GM21723 (cell line): ENCODE data around the gene GFPT1.
"Not testable (repeated sequence)": the region's sequence is repeated elsewhere in the genome, so short reads cannot be mapped to it uniquely, and the experiment has no call there.

Experiments used
- ATAC-seq: cut with Tn5 transposase; IDR thresholded peaks from one replicate; pipeline ENCODE4 v1.9.1; 2021; ENCODE audit warnings: mild to moderate bottlenecking, moderate library complexity; ENCODE audit not compliant: unreplicated experiment

GFPT1 gene

DNA sequence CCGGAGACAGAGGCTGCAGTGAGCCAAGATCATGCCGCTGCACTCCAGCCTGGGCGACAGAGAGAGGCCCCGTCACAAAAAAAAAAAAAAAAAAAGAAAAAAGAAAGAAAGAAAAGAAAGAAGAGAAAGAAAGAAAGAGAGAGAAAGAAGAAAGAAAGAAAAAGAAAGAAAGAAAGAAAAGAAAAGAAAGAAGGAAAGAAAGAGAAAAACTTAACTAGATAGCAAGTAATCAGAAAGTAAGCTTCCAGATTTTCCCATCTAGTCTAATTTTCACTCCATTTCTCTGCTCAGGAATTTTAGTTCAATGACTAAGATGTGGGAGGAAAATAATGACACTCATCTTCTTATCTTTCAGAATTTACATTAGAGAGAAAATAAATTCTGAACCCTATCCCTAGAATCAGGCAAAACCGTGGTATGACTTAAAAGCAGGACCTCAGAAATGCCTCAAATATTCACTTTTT, 2.4 kb downstream of the GFPT1 start:
- ATAC-seq: no peak

DNA sequence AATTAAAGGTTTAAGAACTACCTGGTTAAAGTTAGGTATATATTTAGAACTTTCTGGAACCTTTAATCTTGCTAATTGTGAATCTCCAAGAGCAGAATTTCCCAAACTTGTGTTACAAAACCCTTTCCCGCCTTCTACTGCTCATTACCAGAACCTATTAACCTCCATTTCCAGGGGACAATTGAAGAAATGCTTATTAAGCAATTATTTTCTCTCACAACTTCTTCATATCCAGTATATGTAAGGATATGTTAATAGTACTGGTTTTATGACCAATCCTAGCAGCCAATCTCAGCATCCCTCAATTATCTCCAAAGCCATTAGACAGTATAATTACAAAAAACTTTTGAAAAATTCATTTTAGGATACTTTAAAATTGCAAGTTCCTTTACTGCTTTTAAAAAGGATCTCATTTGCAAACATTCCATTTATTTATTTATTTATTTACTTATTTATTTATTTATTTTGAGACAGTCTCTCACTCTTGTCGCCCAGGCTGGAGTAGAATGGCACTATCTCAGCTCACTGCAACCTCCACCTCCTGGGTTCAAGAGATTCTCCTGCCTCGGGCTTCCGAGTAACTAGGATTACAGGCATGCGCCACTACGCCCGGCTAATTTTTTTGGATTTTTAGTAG, 3.7 kb downstream of the GFPT1 start:
- no peak for ATAC-seq

DNA sequence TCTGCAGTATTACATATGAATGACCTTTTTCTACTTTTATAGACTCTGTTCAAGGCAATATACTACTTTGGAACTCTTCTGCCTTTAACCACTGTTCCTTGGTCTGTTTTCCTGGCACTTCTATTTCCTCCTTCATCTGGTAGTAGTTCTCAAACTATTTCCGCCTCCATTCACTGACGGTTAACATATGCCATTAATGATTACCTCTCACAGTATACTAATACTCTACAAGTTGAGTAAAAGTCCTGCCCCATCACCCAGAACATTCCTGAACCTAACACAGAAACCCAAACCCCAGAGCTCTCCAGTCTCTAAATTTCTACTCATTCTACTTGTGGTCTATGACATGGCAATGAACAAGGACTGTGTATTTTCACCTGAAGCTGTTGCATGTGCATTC, 4.5 kb downstream of the GFPT1 start:
- no peak for ATAC-seq

DNA sequence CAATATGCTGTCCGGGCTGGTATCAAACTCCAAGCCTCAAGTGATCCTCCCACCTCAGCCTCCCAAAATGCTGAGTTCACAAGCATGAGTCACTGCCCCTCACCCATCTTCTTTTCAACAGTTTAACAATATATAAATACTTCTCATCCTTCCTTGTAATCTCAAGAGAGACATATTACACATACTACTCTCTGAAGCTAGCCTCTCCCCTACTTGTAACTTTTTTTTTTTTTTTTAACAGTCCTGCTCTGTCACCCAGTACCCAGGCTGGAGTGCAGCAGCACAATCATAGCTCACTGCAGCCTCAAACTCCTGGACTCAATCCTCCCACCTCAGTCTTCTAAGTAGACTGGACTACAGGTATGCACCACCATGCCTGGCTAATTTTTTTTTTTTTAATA, 5.7 kb downstream of the GFPT1 start:
- no peak for ATAC-seq

DNA sequence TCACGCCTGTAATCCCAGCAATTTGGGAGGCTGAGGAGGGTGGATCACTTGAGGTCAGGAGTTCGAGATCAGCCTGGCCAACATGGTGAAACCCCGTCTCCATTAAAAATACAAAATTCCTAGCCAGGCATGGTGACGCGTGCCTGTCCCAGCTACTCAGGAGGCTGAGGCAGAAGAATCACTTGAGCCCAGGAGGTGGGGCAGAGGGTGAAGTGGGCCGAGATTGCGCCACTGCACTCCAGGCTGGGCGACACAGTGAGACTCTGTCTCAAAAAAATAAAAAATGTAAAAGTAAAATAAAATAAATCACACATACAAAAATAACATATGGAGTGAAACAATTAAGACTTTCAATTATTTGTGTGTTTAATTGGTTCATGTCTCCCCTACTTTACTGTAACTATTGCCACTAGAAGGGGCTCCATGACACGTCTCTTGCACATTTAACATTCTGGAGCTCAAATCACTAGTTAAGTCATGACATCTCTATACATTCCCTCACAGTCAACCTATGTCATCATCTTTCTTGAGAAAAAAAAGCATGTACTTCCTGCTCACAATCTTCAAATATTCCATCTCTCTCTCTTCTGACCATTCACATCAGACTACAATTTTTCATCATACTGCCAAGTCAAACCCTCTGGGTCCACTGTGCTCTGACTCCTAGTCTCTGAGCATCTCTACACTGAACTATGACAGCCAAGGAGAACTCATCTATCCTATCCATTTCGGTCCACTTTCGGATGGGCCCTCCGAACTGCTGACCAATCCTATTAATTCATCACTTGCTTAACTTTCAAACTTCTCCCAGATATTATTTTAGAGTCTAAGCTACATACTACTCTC, 6.7 kb downstream of the GFPT1 start:
- no peak for ATAC-seq

DNA sequence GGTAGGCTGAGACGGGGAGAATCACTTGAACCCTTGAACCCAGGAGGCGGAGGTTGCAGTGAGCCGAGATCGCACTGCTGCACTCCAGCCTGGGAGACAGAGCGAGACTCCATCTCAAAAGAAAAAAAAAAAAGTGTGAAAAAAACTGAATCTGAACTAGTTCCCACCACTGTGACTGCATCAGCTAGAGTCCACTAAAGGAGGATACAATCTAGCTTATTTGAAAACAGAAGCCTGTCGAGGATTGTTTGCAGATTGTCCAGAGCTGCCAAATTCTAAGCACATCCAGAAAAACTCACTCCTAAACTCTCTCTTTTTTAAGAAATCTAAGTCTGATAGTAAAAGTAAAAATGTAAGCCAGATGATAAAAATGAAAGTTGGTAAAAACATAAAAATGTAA, 10.6 kb downstream of the GFPT1 start:
- no peak for ATAC-seq

DNA sequence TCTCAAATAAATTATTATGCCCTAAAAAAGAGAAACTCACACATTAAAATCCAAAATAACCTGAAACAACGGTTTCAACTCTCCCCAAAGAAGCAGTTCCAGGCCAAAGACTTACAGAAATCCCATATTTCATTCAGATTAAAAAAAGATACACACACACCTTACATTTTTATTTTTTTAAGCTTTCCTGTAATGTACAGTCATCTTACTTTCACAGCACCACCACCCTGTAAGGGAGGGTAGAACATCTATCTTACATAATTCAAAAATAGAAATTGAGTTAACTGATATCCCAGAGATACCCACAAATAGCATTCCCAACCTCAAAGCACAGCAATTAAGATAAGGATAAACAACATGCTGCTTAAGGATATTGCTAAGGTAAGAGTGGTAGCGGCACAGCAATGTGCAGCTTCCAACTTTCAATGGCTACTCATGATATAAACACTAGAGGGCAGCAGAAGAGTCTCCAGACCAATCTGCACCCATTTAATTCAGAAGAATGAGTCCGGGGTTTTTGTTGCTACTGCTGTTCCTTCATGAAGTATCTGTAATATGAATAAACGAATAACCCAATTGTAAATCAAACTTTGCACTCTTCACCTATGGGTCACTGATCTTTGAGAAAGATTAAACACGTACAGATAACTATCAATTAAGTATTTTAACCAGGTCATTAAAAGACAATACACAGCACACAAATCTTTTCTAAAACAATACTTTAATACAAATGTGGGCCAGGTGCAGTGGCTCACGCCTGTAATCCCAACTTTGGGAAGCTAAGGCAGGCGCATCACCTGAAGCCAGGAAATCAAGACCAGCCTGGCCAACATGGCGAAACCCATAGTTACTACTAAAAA, 11.3 kb downstream of the GFPT1 start:
- ATAC-seq: no peak

DNA sequence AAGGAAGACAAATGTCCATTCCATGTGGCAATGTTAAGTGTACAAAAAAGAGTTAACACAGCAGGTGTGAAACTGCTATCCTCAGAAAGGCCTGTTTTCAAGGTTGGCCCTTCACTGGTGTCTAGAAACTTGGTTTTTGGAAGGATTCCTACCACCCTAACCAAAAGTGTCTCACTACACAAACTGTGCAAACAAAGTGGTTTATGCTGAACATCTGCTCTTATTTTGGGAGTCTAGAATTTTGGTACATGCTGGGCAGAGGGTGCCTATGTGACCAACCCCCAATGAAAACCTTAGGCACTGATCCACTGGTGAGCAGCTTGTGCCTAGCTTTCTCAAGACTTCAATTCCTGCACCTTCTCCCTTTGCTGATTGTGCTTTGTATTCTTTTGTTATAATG, 14.3 kb downstream of the GFPT1 start:
- ATAC-seq: no peak

DNA sequence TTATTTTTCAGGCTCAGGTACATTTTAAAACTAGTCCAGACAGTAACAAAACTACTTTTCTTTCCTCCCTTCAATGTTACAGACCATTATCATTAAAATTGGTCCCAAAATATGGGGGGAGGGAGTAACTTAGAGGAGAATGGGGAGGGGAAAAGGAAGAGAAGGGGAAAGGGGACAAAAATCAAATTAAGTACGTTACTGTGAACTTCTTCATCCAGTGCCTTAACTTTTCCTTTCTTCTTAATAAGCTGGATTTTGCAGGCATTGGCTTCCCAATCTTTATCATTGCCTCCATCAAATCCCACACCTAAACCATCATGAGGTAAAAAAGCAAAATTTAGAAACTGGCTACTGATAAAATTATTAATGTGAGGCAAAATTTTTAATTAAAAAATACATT, 17.2 kb downstream of the GFPT1 start:
- no peak for ATAC-seq

DNA sequence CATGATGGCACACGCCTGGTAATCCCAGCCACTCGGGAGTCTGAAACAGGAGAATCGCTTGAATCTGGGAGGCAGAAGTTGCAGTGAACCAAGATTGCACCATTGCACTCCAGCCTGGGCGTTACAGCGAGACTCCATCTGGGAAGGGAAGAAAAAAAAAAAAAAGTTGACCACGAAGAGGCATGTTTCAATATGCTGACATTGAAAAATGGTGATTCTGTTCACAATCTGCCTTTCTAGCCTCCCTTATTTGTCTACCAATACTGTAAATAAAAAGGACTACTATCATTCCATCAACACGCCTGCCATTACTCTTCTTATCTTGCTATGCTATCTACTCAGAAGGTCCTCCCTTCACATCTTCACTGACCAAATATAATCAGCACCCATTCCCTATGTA, 18.4 kb downstream of the GFPT1 start:
- ATAC-seq: no peak

DNA sequence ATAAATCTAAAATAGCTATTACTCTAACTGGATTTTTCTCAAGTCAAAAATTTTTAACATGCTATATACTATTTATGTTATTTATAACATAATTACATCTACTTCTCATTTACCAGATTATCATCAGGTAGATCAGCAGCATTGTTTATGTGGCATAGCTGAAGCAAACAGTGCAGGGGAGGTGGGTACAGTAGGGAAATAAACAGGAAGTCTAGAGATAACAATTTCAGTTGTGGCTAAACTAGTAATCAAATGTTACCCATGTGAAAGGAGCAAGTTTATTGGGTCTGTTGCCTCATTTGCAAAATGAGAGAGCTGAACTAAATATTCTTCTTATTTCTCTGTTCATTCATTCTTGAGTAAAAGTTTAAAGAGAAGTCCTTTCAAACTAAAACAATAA, 27.7 kb downstream of the GFPT1 start:
- no peak for ATAC-seq

DNA sequence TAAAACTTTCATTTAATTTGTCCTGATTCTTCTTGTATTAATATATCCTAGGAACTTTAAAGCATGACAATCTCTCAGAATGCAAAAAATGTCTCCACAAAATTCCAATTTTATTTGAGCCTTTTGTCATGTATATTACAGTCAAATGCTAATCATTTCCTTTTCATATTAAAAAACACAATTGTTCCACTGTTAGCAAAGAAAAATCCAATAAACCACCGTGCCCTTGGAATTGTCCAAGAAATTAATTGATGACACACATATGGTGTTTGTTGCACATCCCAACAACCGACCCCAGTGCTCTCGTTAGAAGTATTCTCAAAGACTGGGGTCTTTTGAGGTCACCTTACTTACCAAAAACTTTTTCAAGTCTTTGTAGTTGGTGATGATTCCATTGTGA, 28.1 kb downstream of the GFPT1 start:
- no peak for ATAC-seq

DNA sequence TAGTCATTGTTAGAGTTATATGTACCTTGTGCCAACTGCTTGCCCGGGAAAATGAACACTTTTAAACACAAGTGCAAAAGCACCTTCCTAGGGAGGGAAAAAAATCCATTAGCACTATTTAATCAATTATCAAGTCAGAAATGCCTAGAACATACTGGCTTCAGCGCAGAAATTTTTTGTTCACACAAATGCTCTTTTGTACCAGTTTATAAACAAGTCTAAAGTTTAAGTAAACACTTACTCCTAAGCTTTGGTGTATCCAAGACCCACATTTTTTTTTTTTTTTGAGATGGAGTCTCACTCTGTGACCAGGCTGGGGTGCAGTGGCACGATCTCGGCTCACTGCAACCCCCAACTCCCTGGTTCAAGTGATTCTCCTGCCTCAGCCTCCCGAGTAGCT, 30.6 kb downstream of the GFPT1 start:
- ATAC-seq: no peak

DNA sequence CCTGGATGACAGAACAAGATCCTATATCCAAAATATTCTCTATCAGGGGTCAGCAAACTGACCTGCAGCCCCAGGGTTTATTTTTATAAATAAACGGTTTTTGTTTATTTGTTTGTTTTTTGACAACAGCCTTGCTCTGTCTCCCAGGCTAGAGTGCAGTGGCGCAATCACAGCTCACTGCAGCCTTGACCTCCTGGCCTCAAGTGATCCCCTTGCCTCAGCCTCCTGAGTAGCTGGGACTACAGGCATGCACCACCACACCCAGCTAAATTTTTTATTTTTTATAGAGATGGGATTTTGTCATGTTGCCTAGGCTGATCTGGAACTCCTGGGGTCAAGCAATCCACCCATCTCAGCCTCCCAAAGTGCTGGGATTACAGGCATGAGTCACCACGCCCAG, 32.1 kb downstream of the GFPT1 start:
- ATAC-seq: not testable (repeated sequence)

DNA sequence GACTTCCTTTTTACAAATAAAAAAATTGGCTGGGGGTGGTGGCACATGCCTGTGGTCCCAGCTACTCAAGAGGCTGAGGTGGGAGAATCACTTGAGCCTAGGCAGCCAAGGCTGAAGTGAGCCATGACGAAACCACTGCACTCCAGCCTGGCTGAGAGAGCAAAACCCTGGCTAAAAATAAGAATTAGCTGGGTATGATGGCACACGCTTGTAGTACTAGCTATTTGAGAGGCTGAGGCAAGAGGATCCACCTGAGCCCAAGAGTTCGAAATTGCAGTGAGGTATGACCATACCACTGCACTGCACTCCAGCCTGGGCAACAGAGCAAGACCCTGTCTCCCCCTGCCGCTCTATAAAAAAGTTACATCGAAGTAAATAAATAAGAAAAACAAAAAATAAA, 33.7 kb downstream of the GFPT1 start:
- no peak for ATAC-seq

DNA sequence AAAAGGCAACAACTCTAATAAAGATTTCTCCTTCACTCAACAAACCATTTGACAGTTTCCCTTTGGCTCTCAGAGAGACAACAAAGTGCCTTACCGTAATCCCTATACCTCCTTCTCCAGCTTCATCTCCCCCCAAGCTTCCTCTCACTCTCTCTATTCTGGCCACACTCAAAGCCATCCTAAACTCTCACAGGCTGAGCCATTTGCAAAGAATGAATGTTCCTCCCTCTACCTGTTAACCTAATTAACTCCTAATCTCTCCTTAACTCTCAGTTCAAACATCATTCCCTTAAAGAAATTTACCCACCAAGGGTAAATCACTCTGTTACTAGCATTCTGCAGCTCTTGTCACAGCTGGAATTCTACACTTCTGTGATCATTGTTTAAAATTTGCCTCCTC, 38.2 kb downstream of the GFPT1 start:
- ATAC-seq: no peak

DNA sequence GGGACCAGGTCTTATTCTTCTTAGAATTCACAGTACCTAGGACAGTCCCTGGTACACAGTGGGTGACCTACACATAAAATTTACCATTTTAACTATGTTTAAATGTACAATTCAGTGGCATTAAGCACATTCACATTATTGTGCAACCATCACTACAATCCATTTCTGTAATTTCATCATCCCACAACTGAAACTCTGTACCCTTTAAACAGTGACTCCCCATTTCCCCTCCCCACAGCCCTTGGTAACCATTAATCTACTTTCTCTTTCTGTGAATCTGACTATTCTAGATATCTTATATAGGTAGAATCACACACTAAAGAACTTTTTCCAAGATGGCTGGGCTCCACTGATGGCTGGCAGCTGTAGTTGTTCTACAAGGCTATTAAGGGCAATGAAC, 41.6 kb downstream of the GFPT1 start:
- ATAC-seq: no peak

DNA sequence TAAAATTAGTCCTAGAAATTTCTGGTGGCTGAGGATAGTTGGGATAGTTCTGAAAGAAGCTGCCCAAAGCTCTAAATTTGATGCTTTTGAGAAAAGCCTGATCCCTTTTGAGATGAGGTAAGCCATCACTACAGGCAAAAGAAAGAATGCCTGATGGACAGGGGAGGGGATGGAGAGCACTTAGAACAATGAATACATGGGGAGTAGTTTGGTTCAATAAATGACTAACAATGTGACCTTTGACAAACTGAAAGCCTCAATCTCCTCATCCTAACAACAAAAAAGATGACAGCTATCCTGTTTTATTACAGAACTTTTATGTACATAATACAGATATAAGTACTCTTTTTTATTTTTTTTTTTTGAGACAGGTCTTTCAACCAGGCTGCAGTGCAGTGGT, 42.7 kb downstream of the GFPT1 start:
- ATAC-seq: no peak

DNA sequence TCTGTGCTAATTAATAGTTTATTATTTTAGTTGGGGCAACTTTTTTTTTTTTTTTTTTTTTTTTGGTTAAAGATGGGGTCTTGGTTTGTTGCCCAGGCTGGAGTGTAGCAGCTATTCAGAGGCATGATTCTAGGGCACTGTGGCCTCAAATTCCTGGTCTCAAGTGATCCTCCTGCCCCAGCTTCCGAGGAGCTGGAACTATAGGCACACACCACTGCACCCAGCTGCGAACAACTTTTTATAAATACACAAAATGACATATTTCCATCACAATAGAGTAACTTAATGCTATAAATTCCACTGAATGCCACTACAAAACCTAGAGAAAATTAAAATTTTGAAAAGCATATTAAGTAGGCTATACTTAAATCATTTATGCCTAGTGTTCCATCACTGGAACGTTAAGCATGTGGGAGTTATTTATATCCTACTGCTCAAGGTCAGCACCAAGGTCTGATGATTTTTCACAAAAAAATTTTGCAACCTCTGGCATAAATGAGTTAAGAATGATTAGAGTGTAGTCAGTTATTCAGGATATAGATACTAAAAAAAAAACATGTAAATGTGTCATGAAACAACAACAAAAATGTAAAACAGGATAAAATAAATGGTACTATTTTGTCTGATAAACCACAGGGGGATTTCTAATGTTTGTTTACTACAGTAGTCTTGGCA, 46.8 kb downstream of the GFPT1 start:
- no peak for ATAC-seq

DNA sequence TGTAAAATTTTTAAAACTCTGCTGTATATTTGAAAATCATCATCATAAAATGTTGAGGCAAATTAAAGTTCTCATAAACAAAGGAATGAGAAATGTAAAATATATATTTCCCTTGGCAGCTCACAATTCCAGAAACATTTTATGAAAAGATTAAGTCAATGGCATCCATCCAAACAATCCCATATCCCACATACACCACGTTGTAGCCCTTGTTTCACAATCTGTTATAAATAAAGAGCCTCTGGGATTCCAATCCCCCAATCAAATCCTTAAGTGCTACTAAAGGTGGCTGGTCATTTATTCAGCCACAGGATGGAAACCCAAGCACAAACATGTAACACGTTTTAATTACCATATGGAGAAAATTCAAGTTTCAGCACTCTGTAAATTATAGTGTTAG, 51.7 kb downstream of the GFPT1 start:
- ATAC-seq: no peak

DNA sequence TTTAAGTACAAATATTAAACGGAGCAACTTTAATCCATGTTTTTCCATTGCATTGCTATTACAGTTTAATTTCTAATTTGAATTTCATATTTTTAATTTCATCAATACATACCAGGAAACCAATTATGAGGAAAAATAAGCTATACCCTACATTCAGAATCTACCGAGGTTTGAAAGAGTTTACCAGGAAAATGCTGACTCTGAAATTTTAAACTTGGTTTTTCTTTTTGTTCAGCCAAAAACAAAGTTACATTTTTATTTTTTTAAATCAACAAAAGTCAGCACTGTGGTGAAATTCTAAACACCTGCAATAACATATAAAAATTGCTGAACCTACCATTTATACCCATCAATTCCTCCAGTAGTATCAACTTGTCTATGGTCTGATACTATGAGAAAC, 53.7 kb downstream of the GFPT1 start:
- no peak for ATAC-seq
